Activated CD4-positive, alpha-beta T cell treated with anti-CD3 and anti-CD28 coated beads, Interleukin-2, amount 10 ng/mL, durations not matched to agents 7 days and 5 days (primary cell): ENCODE results near the gene SPACA9. TPM values are rescaled to one million over a fixed set of nuclear protein-coding genes. Genes with fewer than 3 reads are reported as not detected.
A peak's percentile ranks its signal among the peaks of the same experiment; 100 is the strongest.

Experiments used
- CTCF ChIA-PET: fragments of 350-600 bp; sonication (Branson Sonifier 250); formaldehyde crosslinking; loops from one replicate; lab custom pipeline; 2021; ENCODE audit warnings: antibody characterized with exemption; lab: Charles Lee
- POLR2A ChIA-PET: fragments of 350-600 bp; sonication (Branson Sonifier 250); formaldehyde crosslinking; loops from one replicate; lab custom pipeline; 2021; ENCODE audit warnings: antibody characterized with exemption; lab: Charles Lee
- DNase-seq: peaks from one replicate; pipeline ENCODE4 v3.0.0-alpha.2; 2020
- H3K27ac Mint-ChIP-seq: one replicate; pipeline ENCODE4 v1.8.0; 2021; ENCODE audit warnings: mild to moderate bottlenecking, moderate library complexity, mixed read lengths
- H3K27me3 Mint-ChIP-seq: one replicate; pipeline ENCODE4 v1.8.0; 2021; ENCODE audit warnings: mixed read lengths
- H3K36me3 Mint-ChIP-seq: one replicate; pipeline ENCODE4 v1.8.0; 2021; ENCODE audit warnings: low read depth, mixed read lengths
- H3K4me1 Mint-ChIP-seq: one replicate; pipeline ENCODE4 v1.8.0; 2021; ENCODE audit warnings: mixed read lengths
- H3K4me3 Mint-ChIP-seq: one replicate; pipeline ENCODE4 v1.8.0; 2021; ENCODE audit warnings: mild to moderate bottlenecking, moderate library complexity, mixed read lengths
- H3K9me3 Mint-ChIP-seq: one replicate; pipeline ENCODE4 v1.8.0; 2021; ENCODE audit warnings: mixed read lengths
- total RNA-seq, 2 experiments: library from RNA; stranded (reverse); gene quantifications; one replicate each; pipeline ENCODE4 v1.2.3, GENCODE V29; 2021

The SPACA9 gene
- total RNA-seq, 2 experiments from 2014 or later = 3.0 to 3.5 TPM

DNA sequence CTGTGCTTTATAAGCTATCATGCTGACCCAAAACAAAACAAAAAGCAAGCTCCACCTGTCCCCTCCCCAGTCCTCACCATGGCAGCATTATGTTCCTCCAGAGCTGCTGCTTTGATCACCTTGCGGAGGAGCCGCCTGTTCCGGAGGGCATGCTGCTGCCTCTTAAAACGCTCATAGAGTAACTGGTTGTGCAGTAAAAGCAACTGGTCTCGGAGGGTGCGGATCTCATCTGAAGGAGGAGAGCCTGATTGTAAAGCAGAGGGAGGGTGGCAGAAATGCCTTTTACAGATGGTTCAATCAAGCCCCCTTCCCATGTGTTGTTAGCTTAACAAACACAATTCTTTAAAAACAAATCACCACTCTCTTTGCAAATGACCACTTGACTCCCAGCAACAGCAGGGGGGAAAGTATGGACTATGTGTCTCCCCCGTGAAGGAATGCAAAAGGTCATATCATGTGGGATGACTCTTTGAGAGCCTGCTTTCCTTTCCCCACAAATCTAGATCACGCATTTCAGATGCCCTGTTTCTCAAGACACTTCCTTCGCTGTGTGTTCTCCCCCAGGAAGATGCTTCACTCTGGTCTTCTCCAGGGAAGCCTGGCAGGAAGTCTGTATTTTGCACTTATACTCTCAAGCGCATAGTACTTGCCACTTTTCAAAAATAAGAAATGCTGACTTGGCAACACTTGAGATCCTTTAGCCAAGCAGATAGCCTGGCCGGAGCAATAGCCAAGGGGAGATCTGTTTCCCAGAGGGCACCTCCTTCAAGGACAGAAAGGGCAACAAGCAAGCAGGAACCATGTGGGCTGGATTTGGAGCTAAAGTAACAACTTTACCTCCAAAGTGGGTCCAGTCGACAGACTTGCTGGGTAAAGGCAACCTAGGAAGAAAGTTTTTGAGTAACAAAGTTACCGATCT, 25.1 kb downstream of the SPACA9 start:
- H3K27me3 Mint-ChIP-seq = no peaks in the 10 kb centered on the region
- H3K9me3 Mint-ChIP-seq = no peaks in the 10 kb centered on the region
- POLR2A ChIA-PET = no interaction called here
- CTCF ChIA-PET = interaction anchor here (1.4 kb wide), 1 partner anchor 19 kb away, joined by 3 read pairs; no protein-coding TSS in a partner anchor
- peaks cover 17% of the 10 kb centered on the region for H3K4me1 Mint-ChIP-seq
- no peak for DNase-seq
- no peak overlapping the region for H3K27ac Mint-ChIP-seq
- peaks cover 13% of the 10 kb centered on the region for H3K36me3 Mint-ChIP-seq
- H3K4me3 Mint-ChIP-seq = no peak overlapping the region

DNA sequence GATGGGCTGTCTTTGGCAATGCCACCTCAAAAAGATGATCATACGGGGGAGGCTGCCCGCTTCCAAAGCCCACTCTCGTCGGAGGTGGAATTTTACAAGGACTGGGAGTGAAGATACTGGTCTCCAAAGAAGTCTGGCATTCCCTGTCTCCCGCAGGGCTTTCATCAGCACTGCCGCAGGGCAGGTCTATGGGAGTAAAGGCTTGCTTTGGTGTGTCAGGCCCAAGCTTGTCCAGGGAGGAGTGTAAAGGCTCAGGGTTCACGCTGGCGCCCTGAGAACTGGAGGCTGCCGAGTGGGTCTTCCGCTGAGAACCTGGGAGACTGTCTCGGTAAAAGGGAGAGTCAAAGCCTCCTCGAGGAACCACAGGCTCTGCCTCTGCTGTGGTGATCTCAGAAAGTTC, 27.0 kb downstream of the SPACA9 start:
- Mint-ChIP-seq H3K36me3 (peaks cover 18% of the 10 kb centered on the region), H3K4me3 (no peak overlapping the region), H3K9me3 (no peaks in the 10 kb centered on the region), H3K27me3 (no peaks in the 10 kb centered on the region), H3K27ac (no peak overlapping the region), H3K4me1 (peaks cover 24% of the 10 kb centered on the region)
- no peak for DNase-seq
- ChIA-PET POLR2A (no interaction called here), CTCF (interaction anchor here (1.4 kb wide), 1 partner anchor 12 kb away, joined by 4 read pairs; no protein-coding TSS in a partner anchor)

DNA sequence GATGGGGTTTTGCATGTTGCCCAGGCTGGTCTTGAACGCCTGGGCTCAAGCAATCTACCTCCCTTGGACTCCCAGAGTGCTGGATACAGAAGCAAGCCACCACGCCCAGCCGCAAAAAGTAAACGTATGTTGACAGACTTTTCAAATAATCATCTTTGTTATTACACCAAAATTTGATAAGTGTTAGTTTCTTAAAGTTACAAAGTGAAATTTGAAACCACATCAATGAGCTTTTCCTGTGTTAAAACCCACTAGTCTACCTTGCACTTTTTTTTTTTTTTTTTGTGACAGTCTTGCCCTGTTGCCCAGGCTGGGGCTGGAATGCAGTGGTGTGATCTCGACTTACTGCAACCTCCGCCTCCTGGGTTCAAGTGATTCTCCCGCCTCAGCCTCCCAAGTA, 29.9 kb downstream of the SPACA9 start:
- no peaks in the 10 kb centered on the region for H3K27me3 Mint-ChIP-seq
- H3K36me3 Mint-ChIP-seq = peaks cover 21% of the 10 kb centered on the region
- no peak for DNase-seq
- ChIA-PET CTCF (interaction anchor here (0.6 to 1.9 kb wide), 3 partner anchors 9 to 538 kb away, joined by 3 to 6 read pairs (median 4); no protein-coding TSS in a partner anchor), POLR2A (no interaction called here)
- H3K9me3 Mint-ChIP-seq = no peaks in the 10 kb centered on the region
- peaks cover 13% of the 10 kb centered on the region for H3K4me1 Mint-ChIP-seq
- no peak overlapping the region for H3K4me3 Mint-ChIP-seq
- H3K27ac Mint-ChIP-seq = peak overlapping the region; percentile 63

DNA sequence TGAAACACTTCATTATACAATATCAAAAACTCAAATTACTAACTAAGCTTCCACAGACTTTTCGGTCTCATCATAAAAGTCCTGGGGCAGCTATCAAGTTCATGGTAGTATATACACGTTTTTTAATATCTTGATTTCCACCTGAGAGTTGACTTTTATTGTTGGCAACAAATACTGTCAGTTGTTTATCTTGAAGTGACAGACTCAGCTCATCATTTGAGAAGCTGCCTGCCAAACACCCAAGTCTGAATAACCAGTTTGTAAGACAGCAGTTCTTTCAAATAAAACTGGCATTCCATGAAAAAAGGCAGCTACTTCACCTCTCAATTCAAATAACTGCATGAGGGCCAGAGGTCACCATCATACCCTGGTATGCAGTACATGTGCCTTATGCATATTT, 30.6 kb downstream of the SPACA9 start:
- ChIA-PET CTCF (interaction anchor here (0.7 kb wide), 1 partner anchor 30 kb away, joined by 4 read pairs; no protein-coding TSS in a partner anchor), POLR2A (no interaction called here)
- H3K27me3 Mint-ChIP-seq = no peaks in the 10 kb centered on the region
- H3K4me1 Mint-ChIP-seq = peaks cover 13% of the 10 kb centered on the region
- no peaks in the 10 kb centered on the region for H3K9me3 Mint-ChIP-seq
- no peak overlapping the region for H3K27ac Mint-ChIP-seq
- DNase-seq = no peak
- H3K36me3 Mint-ChIP-seq = peaks cover 21% of the 10 kb centered on the region
- H3K4me3 Mint-ChIP-seq = no peak overlapping the region

DNA sequence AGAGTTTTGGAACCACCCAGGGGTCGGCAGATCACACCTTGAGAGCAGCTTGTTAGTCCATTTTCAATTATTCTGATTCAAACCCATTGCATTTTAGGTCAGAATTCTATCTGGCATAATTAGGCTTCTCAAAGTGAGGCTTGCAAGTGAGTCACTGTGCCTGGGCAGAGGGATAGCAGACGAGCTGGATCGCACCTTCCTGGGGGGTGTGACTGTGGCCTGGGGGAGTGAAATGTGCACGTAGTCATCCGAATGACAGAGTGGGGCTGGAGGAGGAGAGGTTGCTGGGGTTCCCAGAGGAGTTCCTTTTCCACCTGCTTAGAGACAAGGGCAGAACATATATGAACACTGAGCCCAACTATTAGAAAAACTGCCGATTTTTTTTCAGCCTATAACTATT, 31.7 kb downstream of the SPACA9 start:
- ChIA-PET CTCF (no interaction called here), POLR2A (no interaction called here)
- H3K27me3 Mint-ChIP-seq = no peaks in the 10 kb centered on the region
- no peaks in the 10 kb centered on the region for H3K9me3 Mint-ChIP-seq
- DNase-seq = no peak
- H3K36me3 Mint-ChIP-seq = peaks cover 21% of the 10 kb centered on the region
- peaks cover 13% of the 10 kb centered on the region for H3K4me1 Mint-ChIP-seq
- no peak overlapping the region for H3K4me3 Mint-ChIP-seq
- no peak overlapping the region for H3K27ac Mint-ChIP-seq

DNA sequence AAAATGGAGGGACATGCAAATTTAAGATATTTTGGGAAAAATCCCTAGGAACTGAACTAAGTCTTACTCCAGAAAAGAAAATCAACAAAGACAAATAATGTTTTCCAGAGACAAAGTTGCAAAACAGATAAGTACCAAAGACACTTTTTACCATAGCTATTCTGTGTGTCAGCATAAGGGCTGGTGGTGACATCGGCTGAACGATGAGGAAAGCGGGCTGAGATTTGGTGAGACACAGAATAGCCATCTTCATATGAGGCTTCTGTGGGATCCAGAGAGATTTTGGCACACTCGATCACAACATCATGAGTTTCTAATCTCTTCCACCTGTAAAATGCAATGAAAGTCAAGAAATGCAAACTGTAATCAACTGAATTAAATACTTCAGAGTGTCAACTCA, 33.4 kb downstream of the SPACA9 start:
- Mint-ChIP-seq H3K9me3 (no peaks in the 10 kb centered on the region), H3K4me1 (peaks cover 13% of the 10 kb centered on the region), H3K27ac (no peak overlapping the region), H3K4me3 (no peak overlapping the region), H3K36me3 (peaks cover 27% of the 10 kb centered on the region), H3K27me3 (no peaks in the 10 kb centered on the region)
- POLR2A ChIA-PET = no interaction called here
- CTCF ChIA-PET = interaction anchor here (1.3 kb wide), 1 partner anchor 10 kb away, joined by 3 read pairs; no protein-coding TSS in a partner anchor
- DNase-seq = no peak

DNA sequence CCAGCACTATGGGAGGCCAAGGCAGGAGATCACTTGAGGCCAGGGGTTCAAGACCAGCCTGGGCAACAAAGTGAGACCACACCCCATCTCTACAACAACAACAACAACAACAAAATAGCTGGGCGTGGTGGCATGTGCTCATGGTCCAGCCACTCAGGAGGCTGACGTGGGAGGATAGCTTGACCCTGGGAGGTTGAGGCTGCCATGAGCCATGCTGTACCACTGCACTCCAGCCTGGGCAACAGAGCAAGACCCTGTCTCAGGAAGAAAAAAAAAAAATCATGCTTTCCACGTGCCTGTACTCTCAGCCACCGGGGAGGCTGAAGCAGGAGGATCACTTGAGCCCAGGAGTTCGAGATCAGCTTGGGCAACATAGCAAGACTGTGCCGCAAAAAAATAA, 36.2 kb downstream of the SPACA9 start:
- Mint-ChIP-seq H3K4me3 (no peak overlapping the region), H3K9me3 (no peaks in the 10 kb centered on the region), H3K36me3 (peaks cover 37% of the 10 kb centered on the region), H3K4me1 (no peaks in the 10 kb centered on the region), H3K27me3 (no peaks in the 10 kb centered on the region), H3K27ac (no peak overlapping the region)
- DNase-seq = no peak
- CTCF ChIA-PET = interaction anchor here (0.6 to 0.7 kb wide), 2 partner anchors 12 to 1043 kb away, joined by 3 read pairs; no protein-coding TSS in a partner anchor
- POLR2A ChIA-PET = no interaction called here

DNA sequence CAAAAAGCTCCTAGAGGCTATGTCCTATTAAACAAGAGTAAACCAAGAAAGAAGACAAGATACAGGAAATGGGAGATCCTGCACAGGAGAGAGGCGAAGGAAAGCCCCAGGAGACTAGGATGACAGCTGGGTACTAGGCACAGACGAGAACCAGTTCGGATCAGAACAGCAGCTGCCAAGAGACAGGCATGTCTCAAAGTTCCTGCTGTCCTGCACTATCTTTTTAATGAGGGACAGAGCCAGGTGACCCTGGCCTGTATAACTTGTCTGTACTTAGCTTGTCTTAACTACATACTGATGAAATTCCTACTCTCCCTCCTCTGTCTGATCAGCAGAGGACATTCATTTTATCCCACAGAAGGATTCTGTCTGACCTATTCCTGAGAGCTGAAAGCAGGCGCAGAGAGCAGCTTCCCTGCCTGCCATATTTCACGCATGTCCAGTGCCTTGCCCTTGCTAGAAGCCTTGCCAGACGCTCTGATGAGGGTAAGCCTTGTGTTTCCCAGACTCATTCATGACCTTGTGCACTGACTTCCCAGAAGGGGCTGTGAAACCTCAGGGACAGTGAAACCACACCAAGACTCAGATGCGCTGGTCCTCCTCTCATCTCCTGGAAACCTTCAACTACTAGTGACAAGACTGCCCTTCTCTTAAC, 41.0 kb downstream of the SPACA9 start:
- H3K9me3 Mint-ChIP-seq = no peaks in the 10 kb centered on the region
- no peak overlapping the region for H3K27ac Mint-ChIP-seq
- ChIA-PET POLR2A (interaction anchor here (0.7 kb wide), 1 partner anchor 20 kb away, joined by 5 read pairs; no protein-coding TSS in a partner anchor), CTCF (interaction anchor here (0.8 to 1.5 kb wide), 3 partner anchors 10 to 102 kb away, joined by 3 to 7 read pairs (median 3); no protein-coding TSS in a partner anchor)
- peaks cover 46% of the 10 kb centered on the region for H3K36me3 Mint-ChIP-seq
- H3K4me1 Mint-ChIP-seq = no peaks in the 10 kb centered on the region
- no peak overlapping the region for H3K4me3 Mint-ChIP-seq
- no peak for DNase-seq
- no peaks in the 10 kb centered on the region for H3K27me3 Mint-ChIP-seq

DNA sequence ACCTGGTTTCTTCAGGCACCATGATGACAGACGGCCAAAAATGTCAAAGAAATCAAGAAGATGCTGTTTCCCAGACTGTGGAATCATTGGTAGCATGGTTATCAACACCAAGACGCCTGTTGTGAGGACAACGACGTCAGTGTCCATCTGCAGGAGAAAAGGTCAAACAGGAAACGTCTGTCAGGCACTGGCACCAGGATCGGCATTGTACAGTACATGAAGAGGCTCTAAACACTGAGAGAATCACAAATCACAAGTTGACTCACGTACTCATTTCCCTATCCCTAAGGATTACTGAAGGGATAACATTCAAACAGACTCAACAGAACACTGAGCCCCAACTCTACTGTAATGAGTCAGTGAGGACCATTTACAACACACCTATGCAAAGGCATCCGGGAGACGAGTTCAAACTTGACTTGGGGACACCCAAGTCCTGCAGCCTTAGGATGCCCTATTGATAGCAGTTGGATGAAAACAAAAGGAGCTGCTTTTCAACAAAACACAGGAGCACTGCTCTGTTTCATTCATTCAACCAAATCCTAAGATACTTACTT, 44.7 kb downstream of the SPACA9 start:
- Mint-ChIP-seq H3K4me3 (no peak overlapping the region), H3K36me3 (peaks cover 43% of the 10 kb centered on the region), H3K4me1 (no peaks in the 10 kb centered on the region), H3K27me3 (no peaks in the 10 kb centered on the region), H3K27ac (no peak overlapping the region), H3K9me3 (no peaks in the 10 kb centered on the region)
- CTCF ChIA-PET = no interaction called here
- DNase-seq = no peak
- POLR2A ChIA-PET = no interaction called here

DNA sequence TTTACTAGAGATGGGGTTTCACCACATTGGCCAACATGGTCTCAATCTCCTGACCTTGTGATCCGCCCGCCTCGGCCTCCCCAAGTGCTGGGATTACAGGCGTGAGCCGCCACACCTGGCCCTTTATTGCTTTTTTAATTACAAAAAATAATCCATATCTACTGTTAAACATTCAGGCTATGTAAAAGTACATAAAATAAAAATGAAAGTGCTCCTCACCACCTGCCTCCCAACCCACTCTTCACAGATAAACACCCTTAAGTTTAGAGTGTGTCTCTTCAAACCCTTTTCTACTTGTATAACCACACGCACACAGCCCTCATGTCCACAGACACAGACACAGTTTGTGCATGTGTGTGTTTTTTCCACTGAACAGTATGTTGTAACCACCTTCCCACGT, 49.0 kb downstream of the SPACA9 start:
- POLR2A ChIA-PET = no interaction called here
- CTCF ChIA-PET = interaction anchor here (0.9 kb wide), 1 partner anchor 8 kb away, joined by 3 read pairs; no protein-coding TSS in a partner anchor

DNA sequence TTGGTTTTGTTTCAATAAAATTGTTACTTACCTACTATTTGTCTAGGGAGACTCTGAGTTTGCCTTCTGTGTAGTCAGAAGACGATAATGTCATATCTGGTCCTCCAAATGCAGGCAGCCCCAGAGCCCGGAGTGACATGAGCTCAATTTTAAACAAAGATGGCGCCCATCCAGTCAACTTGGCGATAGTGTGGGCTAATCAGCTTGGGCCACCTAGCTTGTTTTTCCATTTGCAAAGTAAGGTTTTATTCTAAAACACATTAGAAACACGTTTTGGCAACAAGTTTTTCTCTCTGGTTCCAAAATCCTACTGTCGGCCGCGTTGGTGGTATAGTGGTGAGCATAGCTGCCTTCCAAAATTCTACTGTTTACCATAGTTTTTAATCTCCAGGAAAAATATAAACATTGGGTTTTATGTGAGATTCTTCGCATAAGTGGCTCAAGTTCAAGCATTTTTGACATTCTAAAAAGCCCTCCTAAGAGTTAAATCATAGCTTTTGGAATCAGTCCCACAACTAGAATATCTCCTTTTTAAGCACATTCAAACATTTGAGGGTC, 52.6 kb downstream of the SPACA9 start:
- no peak overlapping the region for H3K4me3 Mint-ChIP-seq
- no peaks in the 10 kb centered on the region for H3K4me1 Mint-ChIP-seq
- H3K36me3 Mint-ChIP-seq = peaks cover 26% of the 10 kb centered on the region
- H3K27ac Mint-ChIP-seq = no peak overlapping the region
- ChIA-PET CTCF (no interaction called here), POLR2A (no interaction called here)
- DNase-seq = no peak
- no peaks in the 10 kb centered on the region for H3K27me3 Mint-ChIP-seq
- no peaks in the 10 kb centered on the region for H3K9me3 Mint-ChIP-seq

More for the DNA sequence above, 49.0 kb downstream of the SPACA9 start:
- DNase-seq = no peak
- Mint-ChIP-seq H3K4me3 (no peak overlapping the region), H3K27me3 (no peaks in the 10 kb centered on the region), H3K4me1 (no peaks in the 10 kb centered on the region), H3K27ac (no peak overlapping the region), H3K36me3 (peaks cover 32% of the 10 kb centered on the region), H3K9me3 (no peaks in the 10 kb centered on the region)

DNA sequence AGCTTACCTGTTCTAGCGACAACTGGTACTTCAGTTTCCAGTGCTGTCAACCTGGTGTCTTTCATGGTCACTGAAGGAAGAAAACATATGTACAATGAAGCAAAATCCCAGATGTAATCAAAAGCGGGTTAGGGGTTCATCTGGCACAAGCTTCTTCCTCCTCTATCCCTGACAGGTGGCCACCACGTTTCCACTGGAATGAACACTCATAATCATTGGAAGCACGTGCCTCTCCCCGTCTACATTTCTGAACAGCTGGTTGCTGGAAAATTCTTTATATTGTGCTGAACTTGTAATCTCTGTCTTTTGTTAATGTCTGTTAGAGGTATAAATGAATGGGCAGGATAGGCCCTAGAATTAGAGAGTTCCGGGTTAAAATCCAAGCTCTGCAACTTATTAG, 56.3 kb downstream of the SPACA9 start:
- POLR2A ChIA-PET = no interaction called here
- DNase-seq = no peak

More for the DNA sequence above, 56.3 kb downstream of the SPACA9 start:
- CTCF ChIA-PET = interaction anchor here (0.7 to 1.8 kb wide), 3 partner anchors 8 to 87 kb away, joined by 3 to 5 read pairs (median 3); no protein-coding TSS in a partner anchor
- Mint-ChIP-seq H3K27ac (no peak overlapping the region), H3K27me3 (no peaks in the 10 kb centered on the region), H3K4me1 (no peaks in the 10 kb centered on the region), H3K4me3 (no peak overlapping the region), H3K9me3 (no peaks in the 10 kb centered on the region), H3K36me3 (peaks cover 10% of the 10 kb centered on the region)
